Activated CD8-positive, alpha-beta memory T cell treated with anti-CD3 and anti-CD28 coated beads for 1 hour (primary cell): Measurements from ENCODE around the gene AUTS2.

Experiments
- DNase-seq, 2 donors: peaks; one replicate each; pipeline ENCODE4 v3.0.0-alpha.2; 2020; ENCODE audit warnings: low read depth in 1 of 2; ENCODE audit errors: extremely low read depth in 1 of 2

Gene AUTS2

GRCh38 chr7:70143075-70144044 lies 545.1 kb downstream of the AUTS2 start:
- no peak for DNase-seq

- DNase-seq: no peak
Measured at GRCh38 chr7:70148997-70149396, 550.7 kb downstream of the AUTS2 start.

GRCh38 chr7:70152313-70152712 lies 554.0 kb downstream of the AUTS2 start:
- no peak for DNase-seq

- no peak for DNase-seq
Measured at GRCh38 chr7:70153933-70154332, 555.7 kb downstream of the AUTS2 start.

- no peak for DNase-seq
Measured at GRCh38 chr7:70154521-70155180, 556.4 kb downstream of the AUTS2 start.

GRCh38 chr7:70156057-70156456 lies 557.8 kb downstream of the AUTS2 start:
- no peak for DNase-seq

GRCh38 chr7:70159121-70159520 lies 560.8 kb downstream of the AUTS2 start:
- no peak for DNase-seq

GRCh38 chr7:70165477-70166170 lies 567.3 kb downstream of the AUTS2 start:
- DNase-seq: no peak

GRCh38 chr7:70171369-70171920 lies 573.2 kb downstream of the AUTS2 start:
- DNase-seq: no peak

- DNase-seq: no peak
Measured at GRCh38 chr7:70177166-70177565, 578.9 kb downstream of the AUTS2 start.

- DNase-seq: no peak
Measured at GRCh38 chr7:70178211-70178610, 579.9 kb downstream of the AUTS2 start.

GRCh38 chr7:70178787-70179186 lies 580.5 kb downstream of the AUTS2 start:
- no peak for DNase-seq

GRCh38 chr7:70182521-70182920 lies 584.2 kb downstream of the AUTS2 start:
- no peak for DNase-seq

GRCh38 chr7:70183278-70183677 lies 585.0 kb downstream of the AUTS2 start:
- DNase-seq: no peak

- DNase-seq: no peak
Measured at GRCh38 chr7:70188901-70189650, 590.8 kb downstream of the AUTS2 start.

- DNase-seq: no peak
Measured at GRCh38 chr7:70189776-70190175, 591.5 kb downstream of the AUTS2 start.

- no peak for DNase-seq
Measured at GRCh38 chr7:70190281-70190680, 592.0 kb downstream of the AUTS2 start.

- no peak for DNase-seq
Measured at GRCh38 chr7:70193514-70193913, 595.2 kb downstream of the AUTS2 start.

- DNase-seq: no peak
Measured at GRCh38 chr7:70208236-70209063, 610.2 kb downstream of the AUTS2 start.
